CD1c-positive myeloid dendritic cell (primary cell): ENCODE data around the gene CLDN6.

ENCODE experiments used
- DNase-seq: peaks from one replicate; pipeline ENCODE4 v3.0.0-alpha.2; 2016; ENCODE audit errors: extremely low spot score

CLDN6 gene

GRCh38 chr16:2988590-2989099, 29.3 kb downstream of the CLDN6 start:
- no peak for DNase-seq

- DNase-seq, result no peak
Observed at GRCh38 chr16:2987833-2988232, 30.1 kb downstream of the CLDN6 start.

GRCh38 chr16:2987286-2987685, 30.7 kb downstream of the CLDN6 start:
- DNase-seq, result no peak

- DNase-seq, result no peak
Observed at GRCh38 chr16:2986623-2987188, 31.3 kb downstream of the CLDN6 start.

- no peak for DNase-seq
Observed at GRCh38 chr16:2985893-2986355, 32.1 kb downstream of the CLDN6 start.

DNA sequence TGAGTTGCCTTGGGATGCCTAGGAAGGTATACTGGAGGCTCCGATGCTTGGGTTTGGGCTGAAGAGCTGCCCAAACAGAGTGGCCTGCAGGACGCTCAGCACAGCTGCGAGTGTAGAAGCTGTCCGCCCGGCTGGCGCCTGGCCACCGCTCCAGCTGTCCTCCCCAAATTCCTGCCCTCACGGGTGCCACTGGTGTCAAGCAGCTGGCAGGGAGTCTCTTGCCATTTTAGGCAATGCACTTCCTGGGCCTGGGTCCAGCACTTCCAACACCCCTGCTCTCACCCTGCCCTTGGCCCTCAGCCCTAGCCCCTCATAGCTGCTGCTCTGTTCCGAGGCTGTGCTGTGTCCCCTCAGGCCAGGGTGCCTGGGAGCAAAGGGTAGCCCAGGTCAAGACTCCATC, 32.5 kb downstream of the CLDN6 start:
- DNase-seq, result no peak

DNA sequence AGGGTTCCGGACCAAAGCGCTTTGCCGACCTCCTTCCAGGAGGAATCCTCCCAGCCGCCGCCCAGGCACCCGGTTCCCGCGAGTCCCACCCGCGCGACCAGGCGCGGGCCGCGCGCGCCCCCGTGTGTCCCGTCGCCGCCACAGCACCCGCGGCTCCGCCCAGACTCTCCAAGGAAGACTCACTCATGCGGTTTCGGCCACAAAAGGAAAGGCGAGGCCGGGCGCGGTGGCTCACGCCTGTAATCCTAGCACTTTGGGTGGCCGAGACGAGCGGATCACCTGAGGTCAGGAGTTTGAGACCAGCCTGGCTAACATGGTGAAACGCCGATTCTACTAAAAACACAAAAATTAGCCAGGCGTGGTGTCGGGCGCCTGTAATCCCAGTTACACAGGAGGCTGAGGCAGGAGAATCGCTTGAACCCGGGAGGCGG, 34.3 kb downstream of the CLDN6 start:
- peak; percentile 88 for DNase-seq

GRCh38 chr16:2982402-2982801, 35.6 kb downstream of the CLDN6 start:
- DNase-seq, result no peak

GRCh38 chr16:2981899-2982250, 36.1 kb downstream of the CLDN6 start:
- DNase-seq, result no peak

DNA sequence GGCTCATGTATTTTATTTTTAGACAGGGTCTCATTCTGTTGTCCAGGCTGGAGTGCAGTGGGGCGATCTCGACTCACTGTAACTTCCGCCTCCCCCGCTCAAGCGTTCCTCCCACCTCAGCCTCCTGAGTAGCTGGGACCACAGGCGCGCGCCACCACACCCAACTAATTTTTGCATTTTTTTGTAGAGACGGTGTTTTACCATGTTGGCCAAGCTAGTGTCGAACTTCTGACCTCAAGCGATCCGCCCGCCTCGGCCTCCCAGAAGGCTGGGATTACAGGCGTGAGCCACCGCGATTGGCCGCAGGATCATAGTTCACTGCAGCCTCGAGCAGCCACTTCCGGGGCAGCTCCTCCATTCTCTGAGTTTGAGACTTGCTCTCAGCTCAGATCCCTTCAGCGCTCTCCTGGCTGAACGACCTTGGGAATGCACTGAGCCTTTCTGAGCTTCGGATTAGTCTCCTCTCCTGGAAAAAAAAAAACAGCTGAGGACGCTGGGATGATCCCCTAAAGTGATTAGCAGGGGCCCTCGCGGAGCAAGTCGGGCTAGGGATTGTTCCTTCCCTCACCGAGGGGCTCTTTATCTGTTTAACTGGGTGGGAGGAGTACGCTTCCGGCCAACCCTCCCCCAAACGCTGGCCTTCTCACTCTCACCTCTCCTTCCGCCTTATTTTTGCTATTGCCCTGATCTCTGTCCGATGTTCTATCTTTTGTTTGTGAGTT, 36.6 kb downstream of the CLDN6 start:
- DNase-seq, result no peak

DNA sequence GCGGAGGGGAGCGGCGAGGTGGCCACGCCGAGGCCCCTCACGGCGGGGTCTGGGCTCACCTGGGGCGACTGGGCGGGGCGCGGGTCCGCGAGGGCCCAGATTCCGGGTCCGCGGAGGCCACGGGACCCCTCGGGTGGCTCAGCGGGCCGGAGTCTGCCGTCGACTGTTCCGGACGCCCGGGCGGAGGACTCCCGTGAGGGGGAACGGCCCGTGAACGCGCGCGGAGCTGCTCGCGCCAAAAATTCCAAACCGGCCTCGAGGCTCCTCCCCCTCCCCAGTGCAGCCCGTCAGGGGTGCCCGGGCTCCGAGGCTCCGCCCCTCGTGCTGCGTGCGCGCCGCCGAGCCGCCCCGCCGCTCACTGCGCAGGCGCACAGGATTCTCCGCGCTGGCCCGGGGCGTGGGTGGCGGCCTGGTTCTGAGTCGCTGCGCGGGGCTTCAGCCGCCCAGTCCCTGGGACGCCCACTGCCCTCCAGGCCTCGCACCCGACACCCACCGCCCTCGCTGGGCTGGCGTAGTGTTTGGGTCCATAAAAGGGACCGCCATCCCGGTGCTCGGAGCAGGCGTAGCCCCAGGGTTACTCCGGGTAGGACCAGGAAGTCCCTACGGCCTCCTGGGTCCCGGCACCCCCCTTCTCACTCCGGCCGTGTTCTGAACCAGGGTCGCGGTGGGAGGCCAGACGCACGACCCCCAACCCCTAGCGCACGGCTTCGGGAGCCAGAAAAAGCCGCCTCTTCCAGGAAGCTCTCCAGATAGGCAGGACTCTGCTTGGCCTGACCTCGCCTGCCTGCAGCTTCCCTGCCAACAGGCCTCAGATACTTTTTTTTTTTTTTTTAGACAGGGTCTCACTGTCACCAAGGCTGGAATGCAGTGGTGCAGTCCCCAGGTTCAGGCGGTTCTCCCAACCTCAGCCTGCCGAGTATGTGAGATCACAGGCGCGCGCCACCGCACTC, 37.5 kb downstream of the CLDN6 start, which contains the start of gene PKMYT1:
PKMYT1 (minus strand) TSS at position 220 of the 950 bp plus-strand sequence. CDS start 789 bp downstream, outside the sequence.
- peak; percentile 98 for DNase-seq

DNA sequence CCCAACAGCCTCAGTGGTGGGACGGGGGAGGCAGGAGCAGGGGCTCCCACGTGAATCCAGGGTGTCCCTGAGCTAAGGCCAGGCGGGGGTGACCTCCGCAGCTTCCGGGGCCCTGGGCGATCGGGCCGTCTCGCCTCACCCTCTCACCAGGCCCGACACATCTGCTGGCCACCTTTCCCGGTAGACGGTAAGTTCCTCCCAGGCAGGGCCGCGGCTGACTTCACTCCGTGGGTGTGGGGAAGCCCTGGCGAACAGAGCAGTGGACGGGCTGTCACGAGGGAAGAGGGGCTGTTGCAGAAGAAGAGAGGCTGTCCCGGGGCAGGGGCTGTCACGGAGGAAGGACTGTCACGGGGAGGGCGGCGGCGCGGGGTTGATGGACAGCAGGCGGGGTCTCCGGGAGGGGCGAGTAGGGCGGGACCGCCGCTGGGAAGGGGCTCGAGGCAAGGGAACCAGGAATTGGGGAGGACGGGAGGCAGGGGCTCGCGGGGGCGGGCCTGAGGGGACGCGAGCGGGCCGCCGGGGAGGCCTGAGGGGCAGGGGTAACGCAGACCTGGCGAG, 38.2 kb downstream of the CLDN6 start:
- DNase-seq, result peak; percentile 80

DNA sequence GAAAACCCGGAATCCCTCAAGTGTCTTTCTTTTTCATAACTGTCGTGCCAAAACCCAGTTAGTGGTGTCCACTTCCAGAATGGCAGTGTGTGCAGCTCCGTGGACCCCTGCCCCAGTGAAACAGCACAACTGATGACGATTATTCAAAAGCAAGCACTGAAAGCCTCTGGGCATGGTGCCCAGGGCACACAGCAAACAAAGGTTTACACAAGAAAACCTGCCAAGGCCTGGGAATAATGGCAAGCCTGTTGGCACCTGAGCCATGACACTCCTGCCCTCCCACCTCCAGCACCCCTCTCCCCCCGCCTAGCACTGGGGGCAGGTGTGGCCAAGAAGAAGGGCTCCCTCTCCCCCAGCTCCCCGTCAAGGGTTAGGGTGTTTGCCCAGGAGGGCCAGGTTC, 40.5 kb downstream of the CLDN6 start:
- DNase-seq, result no peak

DNA sequence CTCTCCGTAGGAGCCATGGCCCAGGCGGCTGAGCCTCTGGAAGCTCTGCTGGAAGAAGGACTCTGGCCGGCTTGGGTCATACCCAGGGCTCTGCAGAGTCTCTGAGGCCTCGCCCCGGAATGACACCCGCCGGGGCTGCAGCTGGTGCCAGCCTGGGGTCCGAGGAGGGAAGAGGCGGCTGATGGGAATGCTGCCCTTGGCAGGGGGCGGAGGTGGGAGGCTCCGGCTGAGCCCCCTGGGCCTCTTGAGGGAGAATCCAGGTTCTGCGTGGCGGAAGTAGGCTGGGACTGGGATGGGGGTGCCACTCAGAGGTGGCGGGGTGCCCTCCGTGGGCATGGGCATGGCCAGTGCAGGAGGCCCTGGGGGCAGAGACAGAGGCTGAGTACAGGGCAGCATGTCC, 41.3 kb downstream of the CLDN6 start:
- no peak for DNase-seq

DNA sequence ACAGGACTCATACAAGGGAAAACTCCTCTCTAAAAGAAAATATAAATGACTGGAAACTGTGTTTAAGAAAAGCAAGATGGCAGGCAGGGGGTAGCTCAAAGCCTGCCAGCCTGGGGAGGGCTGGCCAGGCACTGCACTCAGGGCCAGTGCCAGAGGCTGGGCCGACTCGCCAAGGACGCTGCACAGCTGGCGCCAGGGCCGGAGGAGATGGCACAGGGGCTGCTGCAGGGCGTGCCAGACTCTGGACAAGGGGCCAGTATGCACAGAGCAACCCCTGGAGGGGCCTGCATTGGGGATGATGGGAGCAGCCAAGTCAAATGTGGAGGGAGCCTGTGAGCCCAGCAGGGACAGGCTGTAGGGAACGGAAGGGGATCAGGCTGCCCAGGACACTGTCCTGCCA, 41.8 kb downstream of the CLDN6 start:
- no peak for DNase-seq

DNA sequence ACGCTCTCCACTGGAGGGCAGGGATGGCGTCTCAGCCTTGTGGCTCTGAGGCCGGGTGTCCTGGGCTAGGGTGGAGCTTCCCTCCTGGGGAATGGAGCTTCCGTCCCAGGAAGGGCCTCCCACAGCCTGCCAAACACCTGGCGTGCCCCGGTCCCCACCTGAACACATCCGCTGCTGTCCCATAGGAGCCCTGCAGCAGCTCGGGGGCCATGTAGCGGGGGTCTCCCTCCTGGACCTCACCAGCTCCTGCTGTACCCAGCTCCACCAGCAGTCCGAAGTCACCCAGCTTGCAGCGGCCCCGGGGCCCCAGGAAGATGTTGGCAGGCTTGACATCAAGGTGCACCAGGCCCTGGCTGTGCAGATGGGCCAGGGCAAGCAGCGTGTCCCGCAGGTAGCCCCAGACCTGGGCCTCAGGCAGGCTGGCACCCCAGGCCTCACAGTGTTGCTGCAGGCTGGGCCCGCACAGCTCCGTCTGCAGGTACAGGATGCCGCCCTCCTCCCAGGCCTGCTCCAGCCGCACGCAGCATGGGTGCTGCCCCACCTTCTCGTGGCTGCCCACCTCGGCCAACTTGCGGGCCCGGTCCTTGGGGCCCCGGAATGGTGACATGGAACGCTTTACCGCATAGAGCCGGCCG, 42.7 kb downstream of the CLDN6 start:
- DNase-seq, result no peak

DNA sequence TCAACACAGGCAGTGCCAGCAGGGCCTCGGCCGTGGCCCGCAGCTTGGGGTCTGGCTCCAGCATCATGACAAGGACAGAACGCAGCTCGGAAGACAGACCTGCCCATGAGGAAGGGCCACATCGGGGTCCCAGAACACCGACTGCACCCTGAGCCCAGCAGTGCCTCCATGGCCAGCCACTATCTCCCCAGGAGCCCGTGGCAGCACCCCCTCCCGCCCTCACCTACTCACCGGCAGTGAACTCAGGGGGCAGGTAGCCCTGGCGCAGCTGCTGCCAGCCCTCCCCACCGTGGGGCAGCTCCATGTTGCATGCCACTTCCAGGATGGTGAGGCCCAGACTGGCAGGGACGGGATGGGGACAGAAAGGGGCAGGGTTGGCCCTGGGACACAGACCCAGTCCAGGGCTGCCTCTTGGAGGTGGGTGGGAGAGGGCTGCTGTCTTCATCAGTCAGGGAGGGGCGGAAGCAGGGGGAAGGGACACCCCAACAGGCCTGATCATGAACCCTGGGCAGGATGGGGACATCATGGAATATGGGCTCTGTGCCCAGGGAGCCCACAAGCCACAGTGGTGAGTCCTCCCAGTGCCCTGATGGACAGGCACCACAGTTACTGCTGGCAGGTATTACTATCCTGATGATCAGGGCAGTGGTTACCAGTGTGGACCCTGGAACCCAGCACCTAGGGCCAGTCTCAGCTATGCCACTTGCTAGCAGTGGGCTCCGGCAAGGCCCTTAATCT, 43.5 kb downstream of the CLDN6 start:
- DNase-seq, result no peak

DNA sequence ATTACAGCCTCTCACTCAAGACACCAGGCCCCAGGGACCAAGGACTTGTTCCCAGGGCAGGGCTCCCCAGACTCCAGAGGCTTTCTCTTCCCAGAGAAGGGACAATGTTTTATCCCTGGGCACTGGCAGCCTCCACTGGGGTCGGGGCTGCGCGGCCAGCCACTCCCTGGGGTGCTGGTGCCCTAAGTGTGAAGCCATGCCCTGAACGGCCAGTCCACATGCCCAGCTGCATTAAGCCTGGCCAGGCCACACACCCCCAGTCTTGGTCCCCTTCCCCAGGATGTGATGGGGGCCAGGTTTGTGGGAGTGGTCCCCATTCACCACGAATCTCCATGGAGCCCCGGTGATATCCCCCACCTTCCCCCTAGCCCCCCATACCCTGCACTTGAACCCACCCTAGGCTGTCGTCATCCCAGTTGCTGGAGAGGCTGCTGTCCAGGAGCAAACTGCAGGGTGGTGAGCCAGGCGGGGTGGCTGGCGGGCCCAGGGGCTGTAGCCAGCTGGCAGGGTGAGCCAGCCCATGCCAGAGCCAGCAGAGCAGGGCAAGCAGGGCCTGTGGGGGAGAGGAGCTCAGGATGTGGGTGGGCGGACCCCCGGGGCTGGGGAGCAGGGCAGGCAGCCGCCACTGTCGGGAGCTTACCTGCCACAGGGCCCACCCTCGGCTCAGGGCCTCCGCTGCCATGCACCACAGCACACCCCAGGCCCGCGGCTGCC, 44.2 kb downstream of the CLDN6 start:
- no peak for DNase-seq

- no peak for DNase-seq
Observed at GRCh38 chr16:2973093-2973492, 44.9 kb downstream of the CLDN6 start.
